Upper lobe of left lung (tissue), 6 donors: ENCODE results near the gene ZNG1B. TPM values are rescaled to one million over a fixed set of nuclear protein-coding genes. Genes with fewer than 3 reads are reported as not detected.
"Not testable (repeated sequence)": the region's sequence is repeated elsewhere in the genome, so short reads cannot be mapped to it uniquely, and the experiment has no call there.

Experiments used
- ATAC-seq, 2 donors: fragments of 200-7000 bp; cut with Tn5 transposase; one replicate each; pipeline ENCODE4 v1.9.1; 2022; ENCODE audit warnings: mild to moderate bottlenecking in 2 of 2, moderate library complexity in 2 of 2; ENCODE audit not compliant: low FRiP score in 2 of 2
- DNase-seq, 2 donors: peaks; one replicate each; pipeline ENCODE4 v3.0.0-alpha.2; 2019 to 2020
- H3K27ac ChIP-seq, 4 donors: fragments of 200-600 bp; sonication (generic); one replicate each; pipeline ENCODE4 v1.5.1; 2016 to 2019
- H3K27me3 ChIP-seq, 4 donors: fragments of 200-600 bp; sonication (generic); one replicate each; pipeline ENCODE4 v1.5.1; 2017 to 2019
- H3K36me3 ChIP-seq, 4 donors: fragments of 200-600 bp; sonication (generic); one replicate each; pipeline ENCODE4 v1.5.1; 2016 to 2019
- H3K4me1 ChIP-seq, 4 donors: fragments of 200-600 bp; sonication (generic); one replicate each; pipeline ENCODE4 v1.5.1; 2018 to 2019
- H3K4me3 ChIP-seq, 4 donors: fragments of 200-600 bp; sonication (generic); one replicate each; pipeline ENCODE4 v1.5.1; 2017 to 2019; ENCODE audit warnings: mild to moderate bottlenecking in 2 of 4, moderate library complexity in 1 of 4
- H3K9me3 ChIP-seq, 4 donors: fragments of 200-600 bp; sonication (generic); one replicate each; pipeline ENCODE4 v1.5.1; 2018 to 2019
- WGBS, 2 donors: methylation state at CpG; one replicate each; pipeline ENCODE4 v1.1.5; 2017 to 2018; 5-methylcytosine and 5-hydroxymethylcytosine counted together
- total RNA-seq, 6 donors: library from RNA; depleted of rRNA in 4 of 6; stranded (reverse); fragments of >200 nt in 4 of 6; gene quantifications; one replicate each; pipeline versions ENCODE4 v1.1.0 to v1.2.1, GENCODE V29; 2016 to 2021
- donor health status: DM: no; HTN: no; CAD: no; lungs with moderate emphysema.
- donor health status: DM: no; HTN: yes; CAD: no; lungs with severe emphysema.

Gene ZNG1B
- total RNA-seq, 6 donors from 2014 or later: 14.1 to 46.1 (median 34.1) TPM

GRCh38 chr2:113504081-113504480 lies 66.6 kb downstream of the ZNG1B start:
- H3K27ac ChIP-seq, H3K9me3 ChIP-seq, ATAC-seq, H3K36me3 ChIP-seq, DNase-seq: not testable (repeated sequence)
- peaks cover 0 to 23% (median 21%) of the 10 kb centered on the region in 4 donors for H3K4me1 ChIP-seq
- 10 to 22% methylated on average over 4 to 16 of the region's 23 CpGs for WGBS, 2 donors
- peaks cover 0 to 32% (median 9%) of the 10 kb centered on the region in 4 donors for H3K27me3 ChIP-seq
- peak overlapping the region in 2 of 4 donors; percentile 51 to 53 for H3K4me3 ChIP-seq

GRCh38 chr2:113507394-113508140 lies 70.1 kb downstream of the ZNG1B start:
- not testable (repeated sequence) for H3K36me3 ChIP-seq, DNase-seq, ATAC-seq, H3K27ac ChIP-seq, H3K4me3 ChIP-seq, H3K9me3 ChIP-seq
- Histone ChIP-seq H3K27me3 (peaks cover 0 to 23% (median 7%) of the 10 kb centered on the region in 4 donors), H3K4me1 (peaks cover 0 to 16% (median 15%) of the 10 kb centered on the region in 4 donors)
- WGBS, 2 donors: 19 to 22% methylated on average over 8 of the region's 14 CpGs

GRCh38 chr2:113508187-113508586 lies 70.7 kb downstream of the ZNG1B start:
- H3K4me1 ChIP-seq, H3K4me3 ChIP-seq, DNase-seq, H3K36me3 ChIP-seq, H3K27ac ChIP-seq, H3K9me3 ChIP-seq: not testable (repeated sequence)
- peak in 1 of 2 donors; percentile 37 for ATAC-seq
- H3K27me3 ChIP-seq: peaks cover 0 to 17% (median 4%) of the 10 kb centered on the region in 4 donors
- WGBS, 2 donors: 37 to 50% methylated on average over 11 of the region's 11 CpGs

- WGBS, 2 donors: 83% methylated on average over 1 of the region's 3 CpGs; no CpG with 5 or more reads in 1 of the 2 donors
- not testable (repeated sequence) for H3K4me1 ChIP-seq, H3K4me3 ChIP-seq, H3K36me3 ChIP-seq, H3K27me3 ChIP-seq, H3K27ac ChIP-seq, H3K9me3 ChIP-seq, ATAC-seq, DNase-seq
Observed at GRCh38 chr2:113510913-113511312, 73.4 kb downstream of the ZNG1B start.

GRCh38 chr2:113511859-113512258 lies 74.4 kb downstream of the ZNG1B start:
- H3K4me1 ChIP-seq, H3K27ac ChIP-seq, H3K36me3 ChIP-seq, H3K4me3 ChIP-seq, H3K27me3 ChIP-seq, H3K9me3 ChIP-seq, ATAC-seq: not testable (repeated sequence)
- 69 to 87% methylated on average over 14 of the region's 14 CpGs for WGBS, 2 donors
- DNase-seq: peak in 1 of 2 donors; percentile 26

- not testable (repeated sequence) for H3K9me3 ChIP-seq, H3K27ac ChIP-seq, H3K36me3 ChIP-seq, H3K27me3 ChIP-seq, H3K4me3 ChIP-seq, ATAC-seq, H3K4me1 ChIP-seq
- WGBS, 2 donors: 85% methylated on average over 7 to 8 of the region's 8 CpGs
- DNase-seq: peak in 1 of 2 donors; percentile 20
Observed at GRCh38 chr2:113515457-113515856, 78.0 kb downstream of the ZNG1B start.

GRCh38 chr2:113515995-113516394 lies 78.5 kb downstream of the ZNG1B start:
- H3K27me3 ChIP-seq, H3K9me3 ChIP-seq, H3K36me3 ChIP-seq, H3K27ac ChIP-seq, H3K4me3 ChIP-seq, H3K4me1 ChIP-seq, ATAC-seq, DNase-seq: not testable (repeated sequence)
- 80% methylated on average over 3 of the region's 3 CpGs for WGBS, 2 donors

- H3K4me1 ChIP-seq, DNase-seq, H3K36me3 ChIP-seq, H3K4me3 ChIP-seq, H3K9me3 ChIP-seq, H3K27ac ChIP-seq, ATAC-seq, H3K27me3 ChIP-seq: not testable (repeated sequence)
- 14 to 40% methylated on average over 1 of the region's 2 CpGs for WGBS, 2 donors
Observed at GRCh38 chr2:113517025-113517424, 79.5 kb downstream of the ZNG1B start.

GRCh38 chr2:113520837-113521236 lies 83.3 kb downstream of the ZNG1B start:
- WGBS, 2 donors: 81 to 82% methylated on average over 6 of the region's 6 CpGs
- H3K36me3 ChIP-seq, H3K9me3 ChIP-seq, H3K27ac ChIP-seq, H3K27me3 ChIP-seq, H3K4me3 ChIP-seq, H3K4me1 ChIP-seq, ATAC-seq: not testable (repeated sequence)
- DNase-seq: peak in 1 of 2 donors; percentile 44

GRCh38 chr2:113521492-113521891 lies 84.0 kb downstream of the ZNG1B start:
- H3K4me3 ChIP-seq, H3K36me3 ChIP-seq, H3K4me1 ChIP-seq, H3K27me3 ChIP-seq, DNase-seq, H3K9me3 ChIP-seq, H3K27ac ChIP-seq: not testable (repeated sequence)
- ATAC-seq: peak in 1 of 2 donors; percentile 54
- 69 to 79% methylated on average over 5 of the region's 5 CpGs for WGBS, 2 donors

GRCh38 chr2:113524986-113525385 lies 87.5 kb downstream of the ZNG1B start:
- not testable (repeated sequence) for DNase-seq, H3K27ac ChIP-seq, H3K4me1 ChIP-seq, H3K4me3 ChIP-seq, H3K9me3 ChIP-seq, ATAC-seq, H3K36me3 ChIP-seq, H3K27me3 ChIP-seq
- 42 to 89% methylated on average over 1 of the region's 1 CpG for WGBS, 2 donors
